Neural progenitor cell (in vitro differentiated cells): ENCODE results near the gene LRRC51. TPM values are rescaled to one million over a fixed set of nuclear protein-coding genes. Genes with fewer than 3 reads are reported as not detected.

Source experiments
- DNase-seq: peaks from one replicate; pipeline ENCODE4 v3.0.0-alpha.2; 2016; ENCODE audit warnings: low spot score
- H2AFZ ChIP-seq: fragments of 200-600 bp; sonication (generic); replicated peaks from 2 replicates; pipeline ENCODE4 v1.6.1; 2016; ENCODE audit warnings: antibody characterized with exemption
- H3F3A ChIP-seq: fragments of 200-600 bp; sonication (generic); 2 replicates; pipeline ENCODE4 v1.6.1; 2016; ENCODE audit warnings: antibody characterized with exemption, low read depth
- H3K27ac ChIP-seq: fragments of 200-600 bp; sonication (generic); 2 replicates; pipeline ENCODE4 v1.5.1; 2016; ENCODE audit warnings: mild to moderate bottlenecking
- H3K27me3 ChIP-seq: fragments of 200-600 bp; sonication (generic); 2 replicates; pipeline ENCODE4 v1.6.1; 2016; ENCODE audit warnings: mild to moderate bottlenecking, moderate library complexity
- H3K36me3 ChIP-seq: fragments of 200-600 bp; sonication (generic); 2 replicates; pipeline ENCODE4 v1.5.1; 2016
- H3K4me1 ChIP-seq: fragments of 200-600 bp; sonication (generic); 2 replicates; pipeline ENCODE4 v1.6.1; 2016; ENCODE audit warnings: mixed run types
- H3K4me2 ChIP-seq: fragments of 200-600 bp; sonication (generic); 2 replicates; pipeline ENCODE4 v1.6.1; 2016
- H3K4me3 ChIP-seq: fragments of 200-600 bp; sonication (generic); 2 replicates; pipeline ENCODE4 v1.5.1; 2016
- H3K79me2 ChIP-seq: fragments of 200-600 bp; sonication (generic); 2 replicates; pipeline ENCODE4 v1.6.1; 2016; ENCODE audit warnings: low read depth
- H3K9ac ChIP-seq: fragments of 200-600 bp; sonication (generic); 2 replicates; pipeline ENCODE4 v1.6.1; 2016
- H3K9me3 ChIP-seq: fragments of 200-600 bp; sonication (generic); 2 replicates; pipeline ENCODE4 v1.5.1; 2016; ENCODE audit warnings: low read depth
- H4K20me1 ChIP-seq: fragments of 200-600 bp; sonication (generic); 2 replicates; pipeline ENCODE4 v1.6.1; 2016; ENCODE audit warnings: low read depth
- H3K27ac Mint-ChIP-seq: 3 replicates; pipeline ENCODE4 v1.8.0; 2021; ENCODE audit warnings: mixed read lengths
- H3K27me3 Mint-ChIP-seq: 2 replicates; pipeline ENCODE4 v1.8.0; 2022; ENCODE audit warnings: low read depth, mild to moderate bottlenecking, inconsistent platforms, moderate library complexity, mixed read lengths; ENCODE audit not compliant: insufficient read depth
- H3K36me3 Mint-ChIP-seq: 3 replicates; pipeline ENCODE4 v1.8.0; 2021; ENCODE audit warnings: mixed read lengths
- H3K4me1 Mint-ChIP-seq: 3 replicates; pipeline ENCODE4 v1.8.0; 2021; ENCODE audit warnings: mixed read lengths
- H3K4me3 Mint-ChIP-seq: 3 replicates; pipeline ENCODE4 v1.8.0; 2021; ENCODE audit warnings: mild to moderate bottlenecking, moderate library complexity, mixed read lengths
- H3K9me3 Mint-ChIP-seq: 3 replicates; pipeline ENCODE4 v1.8.0; 2020; ENCODE audit warnings: mixed read lengths
- CTCF ChIP-seq: fragments of 200-600 bp; sonication (generic); IDR thresholded peaks from 2 replicates; pipeline ENCODE4 v1.5.1; 2017; ENCODE audit warnings: antibody characterized with exemption, mild to moderate bottlenecking
- EZH2 ChIP-seq: fragments of 200-600 bp; sonication (generic); IDR thresholded peaks from 2 replicates; pipeline ENCODE4 v1.6.1; 2017; ENCODE audit warnings: antibody characterized with exemption, mild to moderate bottlenecking, moderate library complexity
- EZH2phosphoT487 ChIP-seq: fragments of 200-600 bp; sonication (generic); IDR thresholded peaks from 2 replicates; pipeline ENCODE4 v1.6.1; 2017; ENCODE audit warnings: antibody characterized with exemption
- total RNA-seq: library from RNA; depleted of rRNA; stranded (reverse); fragments of >200 nt; gene quantifications from 2 replicates; pipeline ENCODE4 v1.2.3, GENCODE V29; 2015; ENCODE audit warnings: low replicate concordance

LRRC51 gene
- total RNA-seq, 1 donor from 2014 or later = 10.5 TPM

GRCh38 chr11:72112143-72112977 is 31.7 kb downstream of the LRRC51 start, which contains the start of gene ANAPC15:
Gene ANAPC15, minus strand, starts transcription at chr11:72112695. Its CDS starts 1,419 bp downstream, at chr11:72111276.
- Histone ChIP-seq H3K9ac (peak within 1 kb of the TSS; percentile 58), H3K4me3 (peak within 1 kb of the TSS; percentile 69), H3K79me2 (no peaks in the 10 kb centered on the region), H3K27ac (peak within 1 kb of the TSS; percentile 92), H3F3A (peaks cover 21% of the 10 kb centered on the region), H3K27me3 (peaks cover 36% of the 10 kb centered on the region), H3K36me3 (no peaks in the 10 kb centered on the region), H4K20me1 (no peaks in the 10 kb centered on the region), H3K4me2 (peak within 1 kb of the TSS; percentile 81), H2AFZ (peak within 1 kb of the TSS; percentile 91), H3K4me1 (peaks cover 6% of the 10 kb centered on the region), H3K9me3 (no peaks in the 10 kb centered on the region)
- H3K27ac Mint-ChIP-seq = peak within 1 kb of the TSS; percentile 100
- peak within 1 kb of the TSS; percentile 96 for H3K4me3 Mint-ChIP-seq
- peak; percentile 98 for DNase-seq
- H3K4me1 Mint-ChIP-seq = peaks cover 20% of the 10 kb centered on the region
- peaks cover 3% of the 10 kb centered on the region for H3K36me3 Mint-ChIP-seq
- peak; percentile 32 for TF ChIP-seq EZH2
- TF ChIP-seq CTCF = no peak
- no peak for TF ChIP-seq EZH2phosphoT487
- H3K9me3 Mint-ChIP-seq = no peaks in the 10 kb centered on the region
- H3K27me3 Mint-ChIP-seq = peaks cover 8% of the 10 kb centered on the region

GRCh38 chr11:72112978-72113808 is 32.5 kb downstream of the LRRC51 start:
- Mint-ChIP-seq H3K4me1 (peaks cover 20% of the 10 kb centered on the region), H3K9me3 (no peaks in the 10 kb centered on the region), H3K36me3 (peaks cover 3% of the 10 kb centered on the region), H3K27ac (peak overlapping the region; percentile 100), H3K27me3 (peaks cover 5% of the 10 kb centered on the region), H3K4me3 (peak overlapping the region; percentile 96)
- Histone ChIP-seq H3K27me3 (peaks cover 40% of the 10 kb centered on the region), H2AFZ (peak overlapping the region; percentile 23), H4K20me1 (no peaks in the 10 kb centered on the region), H3K36me3 (no peaks in the 10 kb centered on the region), H3K9ac (no peak overlapping the region), H3K4me3 (peak overlapping the region; percentile 69), H3K27ac (peak overlapping the region; percentile 92), H3K4me1 (peaks cover 6% of the 10 kb centered on the region), H3K79me2 (no peaks in the 10 kb centered on the region), H3K9me3 (no peaks in the 10 kb centered on the region), H3F3A (peaks cover 21% of the 10 kb centered on the region), H3K4me2 (peak overlapping the region; percentile 81)
- peak; percentile 23 for TF ChIP-seq EZH2phosphoT487
- no peak for TF ChIP-seq CTCF
- DNase-seq = no peak

DNA sequence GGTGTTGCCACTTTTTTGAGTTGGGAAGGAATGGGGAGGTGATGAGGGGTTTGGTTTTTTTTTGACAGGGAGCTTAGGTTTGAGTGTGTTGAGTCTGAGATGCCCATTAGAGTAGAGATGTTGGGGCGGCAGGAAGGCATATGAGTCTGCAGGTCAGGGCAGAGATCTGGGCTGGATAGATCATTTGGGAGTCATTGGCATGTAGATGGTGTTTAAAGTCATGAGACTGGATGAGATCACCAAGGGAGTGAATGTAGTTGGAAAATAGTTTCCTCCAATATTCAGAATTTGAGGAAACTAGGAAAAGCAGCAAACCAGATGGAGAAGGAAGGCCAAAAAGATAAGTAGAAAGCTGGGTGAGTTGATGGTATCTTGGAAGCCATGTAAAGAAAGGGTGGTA is 33.9 kb downstream of the LRRC51 start:
- Mint-ChIP-seq H3K9me3 (no peaks in the 10 kb centered on the region), H3K4me3 (no peak overlapping the region), H3K4me1 (peaks cover 20% of the 10 kb centered on the region), H3K27ac (no peak overlapping the region), H3K27me3 (peaks cover 5% of the 10 kb centered on the region), H3K36me3 (peaks cover 3% of the 10 kb centered on the region)
- Histone ChIP-seq H3K9me3 (no peaks in the 10 kb centered on the region), H3K4me3 (no peak overlapping the region), H3K4me2 (no peak overlapping the region), H4K20me1 (no peaks in the 10 kb centered on the region), H3F3A (peaks cover 21% of the 10 kb centered on the region), H3K79me2 (no peaks in the 10 kb centered on the region), H3K27ac (no peak overlapping the region), H3K4me1 (peaks cover 6% of the 10 kb centered on the region), H3K9ac (no peak overlapping the region), H3K36me3 (no peaks in the 10 kb centered on the region), H3K27me3 (peaks cover 40% of the 10 kb centered on the region), H2AFZ (no peak overlapping the region)
- TF ChIP-seq EZH2 (no peak), CTCF (no peak), EZH2phosphoT487 (no peak)
- no peak for DNase-seq
